Pancreas (tissue), 10 donors: Measurements from ENCODE around the gene OTUD6A. TPM values are rescaled to one million over a fixed set of nuclear protein-coding genes. Genes with fewer than 3 reads are reported as not detected.

Experiments
- ATAC-seq, 4 donors: fragments of 200-7000 bp; cut with Tn5 transposase; one replicate each; pipeline versions ENCODE4 v1.8.0 to v1.9.1; 2020; ENCODE audit warnings: mild to moderate bottlenecking in 4 of 4, moderate library complexity in 4 of 4
- DNase-seq, 6 donors: peaks; one replicate each; pipeline ENCODE4 v3.0.0-alpha.2; 2020
- FAIRE-seq: peaks from 2 replicates; lab custom pipeline; 2012; peaks lifted over from hg19 to GRCh38; lab: Jason Lieb, UNC
- H3K27ac ChIP-seq, 4 donors: fragments of 200-600 bp; sonication (generic); 1 replicate in 3 of 4; 2 replicates in 1 of 4; pipeline versions ENCODE4 v1.5.0 to v1.8.0; 2020
- H3K27me3 ChIP-seq, 4 donors: fragments of 200-600 bp; one replicate each; pipeline ENCODE4 v1.8.0; 2021
- H3K36me3 ChIP-seq, 3 donors: fragments of 200-600 bp; sonication (generic) in 1 of 3; one replicate each; pipeline versions ENCODE4 v1.5.0 to v1.8.0; 2020 to 2021
- H3K4me1 ChIP-seq, 3 donors: fragments of 200-600 bp; one replicate each; pipeline ENCODE4 v1.8.0; 2021
- H3K4me3 ChIP-seq, 4 donors: fragments of 200-600 bp; sonication (generic) in 2 of 4; one replicate each; pipeline versions ENCODE4 v1.5.0 to v1.8.0; 2020 to 2021
- H3K9me3 ChIP-seq, 4 donors: fragments of 200-600 bp; one replicate each; pipeline ENCODE4 v1.8.0; 2021
- WGBS, 2 donors: extraction: QIAGEN DNeasy Blood & Tissue Kit; methylation state at CpG; one replicate each; pipeline ENCODE4 v1.1.7; 2013; 5-methylcytosine and 5-hydroxymethylcytosine counted together
- intact Hi-C, 3 donors: fragments of 100-400 bp; cut with DNase I; formaldehyde crosslinking; loops; one replicate each; pipeline versions ENCODE4 v1.11.1 to v1.14.2; 2022
- polyA plus RNA-seq, 2 donors: library from polyadenylated mRNA; stranded (reverse); fragments of 200-250 nt; gene quantifications; one replicate each; pipeline ENCODE4 v1.2.3, GENCODE V29; 2013
- total RNA-seq, 6 donors: library from RNA; stranded (reverse); fragmentation: NEBNext Ultra II Directional in 4 of 6; extraction: Animal tissue kit (Norgen Biotek cat#: 25700) in 4 of 6; gene quantifications; one replicate each; pipeline versions ENCODE4 v1.2.1 to v1.2.4, GENCODE V29; 2021 to 2023
- TF ChIP-seq, protein P1 (sequence below), 4 donors: fragments of 200-600 bp; sonication (generic) in 3 of 4; IDR thresholded peaks; one replicate each; pipeline versions ENCODE4 v1.5.0 to v1.8.0; 2021; ENCODE audit warnings: antibody characterized with exemption in 4 of 4
- donor health status: healthy with polysubstance abuse.
- donor health status: DM: no; HTN: no; CAD: no; lungs with moderate emphysema.
- donor health status: DM: no; HTN: no; CAD: no.
- donor health status: control.
- donor health status: control.
- donor health status: Bipolar disorder and iron deficiency.
- donor health status: DM: yes; HTN: yes; CAD: no.
- donor health status: DM: no; HTN: no; CAD: no.
- donor health status: DM: no; HTN: no; CAD: no.
- donor health status: DM: yes; HTN: yes; CAD: no.

The OTUD6A gene, protein sequence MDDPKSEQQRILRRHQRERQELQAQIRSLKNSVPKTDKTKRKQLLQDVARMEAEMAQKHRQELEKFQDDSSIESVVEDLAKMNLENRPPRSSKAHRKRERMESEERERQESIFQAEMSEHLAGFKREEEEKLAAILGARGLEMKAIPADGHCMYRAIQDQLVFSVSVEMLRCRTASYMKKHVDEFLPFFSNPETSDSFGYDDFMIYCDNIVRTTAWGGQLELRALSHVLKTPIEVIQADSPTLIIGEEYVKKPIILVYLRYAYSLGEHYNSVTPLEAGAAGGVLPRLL
- total RNA-seq (not detected), polyA plus RNA-seq (not detected)

DNA sequence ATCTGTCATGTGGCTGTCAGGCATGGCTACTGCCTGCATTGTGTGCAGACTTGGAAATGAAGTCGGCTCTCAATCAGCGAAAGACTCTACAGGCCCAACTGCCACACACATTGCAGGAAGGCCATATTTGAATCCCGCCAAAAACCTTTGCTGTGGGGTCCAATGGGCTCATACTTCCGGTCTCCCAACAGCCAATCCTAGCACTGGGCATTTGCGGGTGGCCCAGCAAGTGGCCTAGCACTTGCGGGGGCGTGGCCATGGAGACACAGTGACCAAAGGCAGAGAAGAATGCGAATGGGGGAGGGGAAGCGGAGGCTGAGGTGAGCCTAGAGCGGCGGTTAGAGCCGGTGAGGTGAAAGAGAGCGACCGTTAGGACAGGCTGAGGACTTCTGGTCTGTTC, at the start of gene OTUD6A:
TSS of gene OTUD6A (plus strand) at position 382 of the 400 bp plus-strand sequence. CDS start 68 bp downstream, outside the sequence.
- TF ChIP-seq, protein P1, sequence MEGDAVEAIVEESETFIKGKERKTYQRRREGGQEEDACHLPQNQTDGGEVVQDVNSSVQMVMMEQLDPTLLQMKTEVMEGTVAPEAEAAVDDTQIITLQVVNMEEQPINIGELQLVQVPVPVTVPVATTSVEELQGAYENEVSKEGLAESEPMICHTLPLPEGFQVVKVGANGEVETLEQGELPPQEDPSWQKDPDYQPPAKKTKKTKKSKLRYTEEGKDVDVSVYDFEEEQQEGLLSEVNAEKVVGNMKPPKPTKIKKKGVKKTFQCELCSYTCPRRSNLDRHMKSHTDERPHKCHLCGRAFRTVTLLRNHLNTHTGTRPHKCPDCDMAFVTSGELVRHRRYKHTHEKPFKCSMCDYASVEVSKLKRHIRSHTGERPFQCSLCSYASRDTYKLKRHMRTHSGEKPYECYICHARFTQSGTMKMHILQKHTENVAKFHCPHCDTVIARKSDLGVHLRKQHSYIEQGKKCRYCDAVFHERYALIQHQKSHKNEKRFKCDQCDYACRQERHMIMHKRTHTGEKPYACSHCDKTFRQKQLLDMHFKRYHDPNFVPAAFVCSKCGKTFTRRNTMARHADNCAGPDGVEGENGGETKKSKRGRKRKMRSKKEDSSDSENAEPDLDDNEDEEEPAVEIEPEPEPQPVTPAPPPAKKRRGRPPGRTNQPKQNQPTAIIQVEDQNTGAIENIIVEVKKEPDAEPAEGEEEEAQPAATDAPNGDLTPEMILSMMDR (IDR thresholded peaks at IDR 0.05): no peak
- Histone ChIP-seq H3K27ac (no peak within 1 kb of the TSS), H3K4me3 (no peak within 1 kb of the TSS), H3K4me1 (no peaks in the 10 kb centered on the region), H3K27me3 (peaks cover 0 to 20% (median 0%) of the 10 kb centered on the region in 4 donors), H3K9me3 (no peaks in the 10 kb centered on the region), H3K36me3 (no peaks in the 10 kb centered on the region)
- DNase-seq (no peak), ATAC-seq (no peak), FAIRE-seq (no peak)
- intact Hi-C loops: no loop called here
- 86 to 92% methylated on average over 14 of the region's 14 CpGs for WGBS, 2 donors

DNA sequence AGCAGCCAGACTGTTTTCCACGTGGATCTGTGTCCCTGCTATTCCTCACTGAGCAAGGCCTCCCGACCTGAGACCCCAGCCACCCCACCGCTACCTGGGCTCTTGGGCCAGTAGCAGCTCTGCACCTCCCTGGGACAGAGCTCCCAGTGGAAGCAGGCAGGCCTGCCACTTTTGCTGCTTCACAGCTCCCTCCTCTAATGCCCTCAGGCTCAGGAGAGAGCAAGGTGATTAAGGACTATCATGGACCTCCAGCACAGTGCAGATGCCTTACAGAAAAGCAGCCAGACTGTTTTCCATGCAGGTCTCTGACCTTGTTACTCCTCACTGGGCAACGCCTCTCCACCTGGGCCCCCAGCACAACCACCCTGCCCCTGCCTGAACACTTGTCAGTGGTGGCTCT, 49.5 kb upstream of the OTUD6A start:
- 52 to 81% methylated on average over 4 of the region's 4 CpGs for WGBS, 2 donors
- TF ChIP-seq, protein P1 (IDR thresholded peaks at IDR 0.05): no peak
- peaks cover 0 to 12% (median 0%) of the 10 kb centered on the region in 4 donors for H3K27me3 ChIP-seq
- FAIRE-seq (no peak), ATAC-seq (no peak), DNase-seq (no peak)
- no peak overlapping the region for H3K27ac ChIP-seq
- H3K4me3 ChIP-seq: no peak overlapping the region
- H3K36me3 ChIP-seq: no peaks in the 10 kb centered on the region
- no peaks in the 10 kb centered on the region for H3K4me1 ChIP-seq
- no peaks in the 10 kb centered on the region for H3K9me3 ChIP-seq
- intact Hi-C loops: no loop called here

DNA sequence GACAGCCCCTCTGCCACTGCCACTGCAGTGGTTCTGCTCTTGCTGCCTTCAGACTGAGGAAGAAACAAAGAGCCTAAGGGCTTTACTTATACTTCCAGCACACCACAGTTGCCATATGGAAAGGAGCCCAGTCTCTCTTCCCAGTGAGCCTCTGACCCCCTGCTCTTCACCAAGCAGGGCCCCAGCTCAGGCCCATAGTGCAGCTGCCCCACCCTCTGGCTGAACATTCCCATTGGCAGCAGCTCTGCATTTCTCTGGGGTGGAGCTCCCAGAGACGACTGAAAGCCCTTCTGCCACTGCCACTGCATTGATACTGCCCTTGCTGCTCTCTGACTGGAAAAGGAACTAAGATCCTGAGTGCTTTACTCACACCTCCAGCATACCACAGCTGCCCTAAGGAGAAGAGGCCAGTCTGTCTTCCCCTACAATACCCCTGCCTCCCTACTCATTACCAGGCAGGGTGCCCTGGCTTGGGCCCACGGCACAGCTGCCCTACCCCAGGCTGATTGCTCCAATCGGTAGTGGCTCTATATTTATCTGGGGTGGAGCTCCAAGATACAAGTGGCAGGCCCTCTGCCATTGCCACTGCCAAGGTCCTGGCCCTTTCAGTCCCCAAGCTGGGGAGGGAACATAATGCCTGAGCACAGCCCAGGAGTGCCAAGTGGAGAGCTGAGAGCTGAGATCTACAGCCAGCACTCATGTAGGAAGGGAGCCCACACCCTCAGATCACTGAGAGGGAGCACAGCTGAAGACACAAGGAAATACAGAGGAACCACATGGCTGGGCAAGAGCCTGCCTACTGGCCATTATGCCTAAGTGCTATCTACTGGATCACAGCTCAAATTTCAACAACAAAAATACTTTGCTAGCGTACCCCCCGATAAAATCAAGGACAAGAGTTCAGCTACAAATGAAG, 48.5 kb upstream of the OTUD6A start:
- Histone ChIP-seq H3K27me3 (peaks cover 0 to 12% (median 0%) of the 10 kb centered on the region in 4 donors), H3K27ac (peak overlapping the region in 1 of 4 donors; percentile 1), H3K36me3 (no peaks in the 10 kb centered on the region), H3K4me3 (no peak overlapping the region), H3K4me1 (no peaks in the 10 kb centered on the region), H3K9me3 (no peaks in the 10 kb centered on the region)
- ATAC-seq (peak; percentile 64 to 90 (median 76)), FAIRE-seq (no peak), DNase-seq (peak in 3 of 6 donors; percentile 31 to 51 (median 49))
- TF ChIP-seq, protein P1 (IDR thresholded peaks at IDR 0.05): no peak
- intact Hi-C loops: no loop called here
- 24 to 41% methylated on average over 5 of the region's 5 CpGs for WGBS, 2 donors

DNA sequence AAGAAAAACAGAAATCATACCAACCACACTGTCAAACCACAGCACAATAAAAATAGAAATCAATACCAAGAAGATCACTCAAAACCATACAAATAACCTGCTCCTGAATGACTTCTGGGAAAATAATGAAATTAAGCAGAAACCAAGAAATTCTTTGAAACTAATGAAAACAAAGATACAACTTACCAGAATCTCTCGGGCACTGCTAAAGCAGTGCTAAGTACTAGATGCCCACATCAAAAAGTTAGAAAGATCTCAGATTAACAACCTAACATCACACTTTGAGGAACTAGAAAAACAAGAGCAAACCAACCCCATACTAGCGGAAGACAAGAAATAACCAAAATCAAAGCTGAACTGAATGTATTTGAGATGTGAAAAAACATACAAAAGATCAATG, 45.7 kb upstream of the OTUD6A start:
- Histone ChIP-seq H3K36me3 (no peaks in the 10 kb centered on the region), H3K27ac (no peak overlapping the region), H3K9me3 (no peaks in the 10 kb centered on the region), H3K27me3 (peaks cover 0 to 5% (median 0%) of the 10 kb centered on the region in 4 donors), H3K4me3 (no peak overlapping the region), H3K4me1 (no peaks in the 10 kb centered on the region)
- FAIRE-seq (peak; percentile 63), DNase-seq (no peak), ATAC-seq (no peak)
- WGBS, 2 donors: 95 to 96% methylated on average over 2 of the region's 2 CpGs
- TF ChIP-seq, protein P1 (IDR thresholded peaks at IDR 0.05): no peak
- intact Hi-C loops: no loop called here
